PC-3 (cell line): Measurements from ENCODE around the gene RAB33A.

ENCODE experiments used
- EZH2 ChIP-seq: fragments of 300-600 bp; sonication (generic); IDR thresholded peaks from one replicate; pipeline ENCODE4 v1.6.1; 2017; ENCODE audit warnings: antibody characterized with exemption, mild to moderate bottlenecking, low read length; ENCODE audit not compliant: unreplicated experiment
- TF ChIP-seq, protein P1 (sequence below): fragments of 300-600 bp; sonication (generic); conservative IDR thresholded peaks from 2 replicates; pipeline ENCODE4 v1.5.1; 2017; ENCODE audit warnings: antibody characterized with exemption, low read depth, mild to moderate bottlenecking, low read length

DNA sequence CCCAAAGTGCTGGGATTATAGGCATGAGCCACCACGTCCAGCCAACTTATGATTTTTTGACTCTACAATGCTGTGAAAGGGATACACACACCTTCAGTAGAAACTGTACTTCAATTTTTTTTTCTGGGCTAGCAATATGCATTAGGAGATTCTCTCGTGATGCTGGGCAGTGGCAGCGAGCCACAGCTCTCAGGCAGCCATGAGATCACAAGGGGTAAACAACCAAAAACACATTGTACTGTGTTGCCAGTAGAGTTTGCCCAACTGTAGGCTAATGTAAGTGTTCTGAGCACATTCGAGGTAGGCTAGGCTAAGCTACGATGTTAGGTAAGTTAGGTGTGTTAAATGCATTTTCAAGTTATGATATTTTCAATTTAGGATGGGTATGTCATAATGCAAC lies 25.7 kb downstream of the RAB33A start:
- TF ChIP-seq, protein P1, sequence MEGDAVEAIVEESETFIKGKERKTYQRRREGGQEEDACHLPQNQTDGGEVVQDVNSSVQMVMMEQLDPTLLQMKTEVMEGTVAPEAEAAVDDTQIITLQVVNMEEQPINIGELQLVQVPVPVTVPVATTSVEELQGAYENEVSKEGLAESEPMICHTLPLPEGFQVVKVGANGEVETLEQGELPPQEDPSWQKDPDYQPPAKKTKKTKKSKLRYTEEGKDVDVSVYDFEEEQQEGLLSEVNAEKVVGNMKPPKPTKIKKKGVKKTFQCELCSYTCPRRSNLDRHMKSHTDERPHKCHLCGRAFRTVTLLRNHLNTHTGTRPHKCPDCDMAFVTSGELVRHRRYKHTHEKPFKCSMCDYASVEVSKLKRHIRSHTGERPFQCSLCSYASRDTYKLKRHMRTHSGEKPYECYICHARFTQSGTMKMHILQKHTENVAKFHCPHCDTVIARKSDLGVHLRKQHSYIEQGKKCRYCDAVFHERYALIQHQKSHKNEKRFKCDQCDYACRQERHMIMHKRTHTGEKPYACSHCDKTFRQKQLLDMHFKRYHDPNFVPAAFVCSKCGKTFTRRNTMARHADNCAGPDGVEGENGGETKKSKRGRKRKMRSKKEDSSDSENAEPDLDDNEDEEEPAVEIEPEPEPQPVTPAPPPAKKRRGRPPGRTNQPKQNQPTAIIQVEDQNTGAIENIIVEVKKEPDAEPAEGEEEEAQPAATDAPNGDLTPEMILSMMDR, result no peak
- no peak for TF ChIP-seq EZH2
